NCI-H226 (cell line): ENCODE data around the gene CCDC40.

Experiments used
- DNase-seq: peaks from one replicate; pipeline ENCODE4 v3.0.0-alpha.2; 2015

Gene CCDC40

GRCh38 chr17:80118601-80119270 is 82.3 kb downstream of the CCDC40 start:
- DNase-seq: no peak

- DNase-seq: no peak
These were observed 82.9 kb downstream of the CCDC40 start for GRCh38 chr17:80119271-80119791.

GRCh38 chr17:80119839-80120238 is 83.4 kb downstream of the CCDC40 start:
- no peak for DNase-seq

GRCh38 chr17:80122026-80122575 is 85.7 kb downstream of the CCDC40 start:
- no peak for DNase-seq

- no peak for DNase-seq
These were observed 86.6 kb downstream of the CCDC40 start for GRCh38 chr17:80122926-80123505.

GRCh38 chr17:80123791-80124190 is 87.3 kb downstream of the CCDC40 start:
- no peak for DNase-seq

GRCh38 chr17:80124351-80124981 is 88.0 kb downstream of the CCDC40 start:
- DNase-seq: no peak

- DNase-seq: peak; percentile 53
These were observed 89.4 kb downstream of the CCDC40 start for GRCh38 chr17:80125656-80126448.

- DNase-seq: no peak
These were observed 89.9 kb downstream of the CCDC40 start for GRCh38 chr17:80126449-80126715.

- no peak for DNase-seq
These were observed 92.6 kb downstream of the CCDC40 start for GRCh38 chr17:80129006-80129565.

- DNase-seq: no peak
These were observed 94.5 kb downstream of the CCDC40 start for GRCh38 chr17:80130992-80131391.

GRCh38 chr17:80132906-80133625 is 96.6 kb downstream of the CCDC40 start:
- no peak for DNase-seq

GRCh38 chr17:80133626-80133970 is 97.2 kb downstream of the CCDC40 start:
- no peak for DNase-seq

GRCh38 chr17:80137131-80137530 is 100.7 kb downstream of the CCDC40 start:
- no peak for DNase-seq

- no peak for DNase-seq
These were observed 102.5 kb downstream of the CCDC40 start for GRCh38 chr17:80138856-80139426.

GRCh38 chr17:80141463-80142165 is 105.2 kb downstream of the CCDC40 start:
- no peak for DNase-seq

- no peak for DNase-seq
These were observed 106.5 kb downstream of the CCDC40 start for GRCh38 chr17:80142929-80143328.

GRCh38 chr17:80145076-80146075 is 108.9 kb downstream of the CCDC40 start:
- DNase-seq: no peak

GRCh38 chr17:80146121-80147034 is 109.9 kb downstream of the CCDC40 start:
- no peak for DNase-seq
